A673 (cell line): ENCODE data around the gene PHF1.
"Not testable (repeated sequence)": the region's sequence is repeated elsewhere in the genome, so short reads cannot be mapped to it uniquely, and the experiment has no call there.

Experiments
- EZH2 ChIP-seq: fragments of 200-600 bp; sonication (generic); IDR thresholded peaks from 2 replicates; pipeline ENCODE4 v1.6.1; 2017; ENCODE audit warnings: borderline replicate concordance, low read depth, mild to moderate bottlenecking, mixed read lengths, antibody characterized with exemption, low read length; ENCODE audit not compliant: poor library complexity, severe bottlenecking
- TF ChIP-seq, protein P1 (sequence below): fragments of 300-800, 200-600 bp; sonication (generic); conservative IDR thresholded peaks from 2 replicates; pipeline ENCODE4 v1.5.1; 2017; ENCODE audit warnings: low read depth, mild to moderate bottlenecking, antibody characterized with exemption, low read length, moderate library complexity, mixed read lengths

DNA sequence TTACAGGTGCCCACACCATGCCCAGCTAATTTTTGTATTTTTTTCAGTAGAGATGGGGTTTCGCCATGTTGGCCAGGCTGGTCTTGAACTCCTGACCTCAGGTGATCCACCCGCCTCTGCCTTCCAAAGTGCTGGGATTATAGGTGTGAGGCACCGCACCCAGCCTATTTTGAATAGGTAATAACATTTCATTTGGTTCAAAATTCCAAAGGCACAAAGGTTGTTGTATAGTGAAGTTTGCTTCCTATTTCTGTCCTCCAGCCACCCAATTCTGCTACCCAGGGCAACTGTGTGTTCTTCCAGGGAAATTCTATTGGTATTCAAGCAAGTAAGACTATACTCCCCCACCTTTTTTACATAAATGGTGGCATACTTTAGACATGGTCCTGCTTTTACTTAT is 12.2 kb upstream of the PHF1 start:
- TF ChIP-seq, protein P1, sequence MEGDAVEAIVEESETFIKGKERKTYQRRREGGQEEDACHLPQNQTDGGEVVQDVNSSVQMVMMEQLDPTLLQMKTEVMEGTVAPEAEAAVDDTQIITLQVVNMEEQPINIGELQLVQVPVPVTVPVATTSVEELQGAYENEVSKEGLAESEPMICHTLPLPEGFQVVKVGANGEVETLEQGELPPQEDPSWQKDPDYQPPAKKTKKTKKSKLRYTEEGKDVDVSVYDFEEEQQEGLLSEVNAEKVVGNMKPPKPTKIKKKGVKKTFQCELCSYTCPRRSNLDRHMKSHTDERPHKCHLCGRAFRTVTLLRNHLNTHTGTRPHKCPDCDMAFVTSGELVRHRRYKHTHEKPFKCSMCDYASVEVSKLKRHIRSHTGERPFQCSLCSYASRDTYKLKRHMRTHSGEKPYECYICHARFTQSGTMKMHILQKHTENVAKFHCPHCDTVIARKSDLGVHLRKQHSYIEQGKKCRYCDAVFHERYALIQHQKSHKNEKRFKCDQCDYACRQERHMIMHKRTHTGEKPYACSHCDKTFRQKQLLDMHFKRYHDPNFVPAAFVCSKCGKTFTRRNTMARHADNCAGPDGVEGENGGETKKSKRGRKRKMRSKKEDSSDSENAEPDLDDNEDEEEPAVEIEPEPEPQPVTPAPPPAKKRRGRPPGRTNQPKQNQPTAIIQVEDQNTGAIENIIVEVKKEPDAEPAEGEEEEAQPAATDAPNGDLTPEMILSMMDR: not testable (repeated sequence)
- not testable (repeated sequence) for TF ChIP-seq EZH2
